Right lobe of liver (tissue), 4 donors: ENCODE results near the gene CENPF.

Experiments used
- POLR2A ChIP-seq: fragments of 450-650 bp; IDR thresholded peaks from one replicate; pipeline ENCODE4 v1.6.1; 2017; ENCODE audit warnings: antibody characterized with exemption, mild to moderate bottlenecking
- TF ChIP-seq, protein P1 (sequence below), 4 donors: fragments of 200-600 bp in 3 of 4; fragments of 450-650 bp in 1 of 4; IDR thresholded peaks; one replicate each; pipeline versions ENCODE4 v1.5.1 to v1.8.0; 2016 to 2022; ENCODE audit warnings: antibody characterized with exemption in 4 of 4, mild to moderate bottlenecking in 2 of 4
- donor health status: DM: no; HTN: no; CAD: no.
- donor health status: DM: no; HTN: no; CAD: no.
- donor health status: DM: no; HTN: yes; CAD: no.

DNA sequence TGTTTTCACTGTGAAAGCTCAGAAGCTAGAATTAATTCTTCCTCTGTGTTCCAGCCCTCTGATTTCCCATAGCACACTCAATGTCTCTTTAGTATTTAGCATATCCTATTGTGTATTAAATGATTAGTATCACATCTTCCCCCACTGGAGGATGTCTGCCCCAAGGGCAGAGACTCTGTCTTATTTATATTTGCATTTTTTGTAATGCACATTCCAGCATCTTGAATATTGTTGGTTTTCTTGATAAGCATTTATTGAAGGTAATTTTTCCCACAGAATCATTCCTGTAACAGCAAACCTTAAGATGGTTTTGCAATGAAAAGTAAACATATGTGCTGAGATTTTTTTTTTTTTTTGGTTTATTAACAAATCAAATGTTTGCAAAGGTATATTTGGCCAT, 34.1 kb downstream of the CENPF start:
- TF ChIP-seq, protein P1, sequence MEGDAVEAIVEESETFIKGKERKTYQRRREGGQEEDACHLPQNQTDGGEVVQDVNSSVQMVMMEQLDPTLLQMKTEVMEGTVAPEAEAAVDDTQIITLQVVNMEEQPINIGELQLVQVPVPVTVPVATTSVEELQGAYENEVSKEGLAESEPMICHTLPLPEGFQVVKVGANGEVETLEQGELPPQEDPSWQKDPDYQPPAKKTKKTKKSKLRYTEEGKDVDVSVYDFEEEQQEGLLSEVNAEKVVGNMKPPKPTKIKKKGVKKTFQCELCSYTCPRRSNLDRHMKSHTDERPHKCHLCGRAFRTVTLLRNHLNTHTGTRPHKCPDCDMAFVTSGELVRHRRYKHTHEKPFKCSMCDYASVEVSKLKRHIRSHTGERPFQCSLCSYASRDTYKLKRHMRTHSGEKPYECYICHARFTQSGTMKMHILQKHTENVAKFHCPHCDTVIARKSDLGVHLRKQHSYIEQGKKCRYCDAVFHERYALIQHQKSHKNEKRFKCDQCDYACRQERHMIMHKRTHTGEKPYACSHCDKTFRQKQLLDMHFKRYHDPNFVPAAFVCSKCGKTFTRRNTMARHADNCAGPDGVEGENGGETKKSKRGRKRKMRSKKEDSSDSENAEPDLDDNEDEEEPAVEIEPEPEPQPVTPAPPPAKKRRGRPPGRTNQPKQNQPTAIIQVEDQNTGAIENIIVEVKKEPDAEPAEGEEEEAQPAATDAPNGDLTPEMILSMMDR (IDR thresholded peaks at IDR 0.05), result no peak
- TF ChIP-seq POLR2A, result no peak
